K562 (cell line): ENCODE data around the gene GSG1. TPM values are rescaled to one million over a fixed set of nuclear protein-coding genes. Genes with fewer than 3 reads are reported as not detected.

Experiments
- ATAC-seq: fragments of 200-7000 bp; cut with Tn5 transposase; 3 replicates; pipeline ENCODE4 v1.9.1; 2020; ENCODE audit warnings: moderate library complexity
- BruUV-seq: library from RNA; stranded (reverse); fragments of 400-500 nt; replicated peaks from 2 replicates; lab custom pipeline; 2021; lab: Mats Ljungman, UMichigan
- CTCF ChIA-PET: fragments of 300-600 bp; formaldehyde crosslinking; extraction: SDS; loops from one replicate; lab custom pipeline; 2021; ENCODE audit warnings: low intra/inter-chr PET ratio; lab: Yijun Ruan, JAX
- POLR2A ChIA-PET: fragments of 300-600, 350-650 bp; sonication (Branson Sonifier 250); formaldehyde crosslinking; extraction: SDS; loops from one replicate; lab custom pipeline; 2021; ENCODE audit warnings: antibody characterized with exemption, inconsistent platforms; lab: Yijun Ruan, JAX
- DNase-seq, 4 experiments: peaks; one replicate each; pipeline versions ENCODE4 v3.0.0 to v3.0.0-alpha.2; 2011 to 2018; ENCODE audit warnings: low spot score in 3 of 4, mixed read lengths in 3 of 4; ENCODE audit errors: extremely low read depth in 1 of 4
- FAIRE-seq: peaks from 2 replicates; lab custom pipeline; 2011; peaks lifted over from hg19 to GRCh38; lab: Jason Lieb, UNC
- H2AFZ ChIP-seq: 2 replicates; pipeline ENCODE4 v1.6.0; 2011; ENCODE audit warnings: low read depth, low read length, control low read depth, inconsistent platforms
- H3K27ac ChIP-seq: fragments of 200-600 bp; 3 replicates; pipeline ENCODE4 v1.8.0; 2011; ENCODE audit warnings: low read depth, mild to moderate bottlenecking, control low read depth, inconsistent platforms, low read length, moderate library complexity, mixed read lengths; ENCODE audit errors: extremely low read depth
- H3K27me3 ChIP-seq, 2 experiments: fragments of 300-600 bp in 1 of 2; 2 replicates in 1 of 2; 3 replicates in 1 of 2; pipeline versions ENCODE4 v1.6.0 to v1.8.0; 2011; ENCODE audit warnings: inconsistent platforms in 2 of 2, low read length in 2 of 2, mild to moderate bottlenecking in 1 of 2, mixed read lengths in 1 of 2, moderate library complexity in 1 of 2; ENCODE audit not compliant: control insufficient read depth in 2 of 2, insufficient read depth in 2 of 2
- H3K36me3 ChIP-seq: fragments of 300-600 bp; 3 replicates; pipeline ENCODE4 v1.8.0; 2011; ENCODE audit warnings: mild to moderate bottlenecking, low read length, inconsistent platforms; ENCODE audit not compliant: control insufficient read depth, insufficient read depth
- H3K4me1 ChIP-seq, 2 experiments: fragments of 200-600 bp in 1 of 2; replicated peaks in 1 of 2; 2 replicates in 1 of 2; 3 replicates in 1 of 2; pipeline versions ENCODE4 v1.5.1 to v1.8.0; 2011; ENCODE audit warnings: inconsistent platforms in 2 of 2, low read length in 2 of 2, mild to moderate bottlenecking in 1 of 2, mixed read lengths in 1 of 2, moderate library complexity in 1 of 2; ENCODE audit not compliant: control insufficient read depth in 2 of 2, insufficient read depth in 2 of 2
- H3K4me2 ChIP-seq: 2 replicates; pipeline ENCODE4 v1.6.1; 2011; ENCODE audit warnings: low read length, control low read depth, inconsistent platforms, mixed read lengths; ENCODE audit not compliant: insufficient read depth
- H3K4me3 ChIP-seq: fragments of 200-600 bp; sonication (generic), shearing (Covaris generic); 2 replicates; pipeline ENCODE4 v1.5.1; 2016; ENCODE audit warnings: control low read depth, inconsistent platforms
- H3K79me2 ChIP-seq: fragments of 200-600 bp; 3 replicates; pipeline ENCODE4 v1.8.0; 2011; ENCODE audit warnings: low read length, inconsistent platforms; ENCODE audit not compliant: control insufficient read depth, insufficient read depth
- H3K9ac ChIP-seq, 2 experiments: 2 replicates each; pipeline versions ENCODE4 v1.6.0 to v1.6.1; 2011; ENCODE audit warnings: low read depth in 2 of 2, low read length in 2 of 2, control low read depth in 1 of 2, inconsistent platforms in 1 of 2, mild to moderate bottlenecking in 1 of 2, mixed read lengths in 1 of 2; ENCODE audit not compliant: insufficient read depth in 1 of 2
- H3K9me1 ChIP-seq: one replicate; pipeline ENCODE4 v1.6.0; 2011; ENCODE audit warnings: inconsistent platforms, mild to moderate bottlenecking, low read length, moderate library complexity; ENCODE audit not compliant: control insufficient read depth, insufficient read depth
- H3K9me3 ChIP-seq: replicated peaks from 2 replicates; pipeline ENCODE4 v1.5.1; 2011; ENCODE audit warnings: low read depth, low read length, inconsistent platforms; ENCODE audit not compliant: control insufficient read depth, insufficient read depth
- H4K20me1 ChIP-seq: replicated peaks from 2 replicates; pipeline ENCODE4 v1.6.1; 2011; ENCODE audit warnings: low read length, inconsistent platforms, mixed read lengths; ENCODE audit not compliant: control insufficient read depth, insufficient read depth
- RBM14 ChIP-seq: fragments of 200-400 bp; formaldehyde crosslinking; IDR thresholded peaks from 2 replicates; pipeline ENCODE4 v1.6.1; 2018; ENCODE audit warnings: low read depth, mild to moderate bottlenecking, low read length, moderate library complexity, borderline replicate concordance; ENCODE audit not compliant: insufficient read depth
- ZNF24 ChIP-seq: fragments of 450-650 bp; IDR thresholded peaks from 2 replicates; pipeline ENCODE4 v1.6.1; 2016
- WGBS: fragments of 100-300 bp; shearing (Covaris generic); methylation state at CpG from one replicate; pipeline ENCODE4 v1.1.6; 2016; ENCODE audit warnings: low coverage, mixed read lengths; ENCODE audit not compliant: insufficient coverage; ENCODE audit errors: missing lambda C conversion rate; 5-methylcytosine and 5-hydroxymethylcytosine counted together
- in situ Hi-C: fragments of 300-500 bp; cut with MboI; formaldehyde crosslinking; loops from 4 replicates; pipeline ENCODE4 v1.15.0; 2018; ENCODE audit warnings: inconsistent platforms, mixed read lengths
- intact Hi-C: fragments of 100-400 bp; cut with micrococcal nuclease; formaldehyde crosslinking; loops from 2 replicates; pipeline ENCODE4 v1.14.2; 2022
- polyA plus RNA-seq, 8 experiments: library from polyadenylated mRNA; depleted of rRNA in 4 of 8; stranded (reverse) in 5 of 8; unstranded in 3 of 8; fragments of >200 nt; fragmentation: Nextera tagmentation in 2 of 8; fragmentation: Illumina TruSeq in 1 of 8; extraction: Ambion mirVana in 2 of 8; extraction: Trizol in 1 of 8; gene quantifications; 2 replicates each; pipeline versions ENCODE4 v1.2.1 to v1.2.3, GENCODE V29; 2011 to 2014; ENCODE audit warnings: inconsistent platforms in 1 of 8, missing spikeins in 1 of 8
- total RNA-seq, 7 experiments: library from RNA; depleted of rRNA in 6 of 7; stranded (reverse); fragments of >200 nt in 6 of 7; fragmentation: Illumina TruSeq in 2 of 7; extraction: Trizol in 2 of 7; gene quantifications; 2 replicates each; pipeline versions ENCODE4 v1.2.1 to v1.2.3, GENCODE V29; 2011 to 2021; ENCODE audit warnings: low replicate concordance in 1 of 7
- TF ChIP-seq, protein P1 (sequence below): sonication (generic); formaldehyde crosslinking; IDR thresholded peaks from 2 replicates; pipeline ENCODE4 v1.8.0; 2022; ENCODE audit warnings: missing genetic modification reagents, mild to moderate bottlenecking, borderline replicate concordance

The GSG1 gene
- total and polyA plus RNA-seq, 9 of the 15 experiments (the other 6 are each of a cell fraction or from before 2014, with no cell fraction given), result not detected

- Histone ChIP-seq H3K36me3 (no peaks in the 10 kb centered on the region), H3K4me3 (no peak overlapping the region), H3K4me1 (peaks cover 0 to 10% of the 10 kb centered on the region in 2 experiments; a peak in 3 of 5 replicates), H3K79me2 (no peaks in the 10 kb centered on the region), H3K9me1 (no peaks in the 10 kb centered on the region), H3K9ac (no peak overlapping the region), H3K4me2 (no peak overlapping the region), H2AFZ (no peak overlapping the region), H3K27ac (no peak overlapping the region), H3K9me3 (no peaks in the 10 kb centered on the region), H4K20me1 (no peaks in the 10 kb centered on the region; the same call in 1 of the 2 replicates), H3K27me3 (peaks cover 7 to 34% of the 10 kb centered on the region in 2 experiments; a peak in 4 of 5 replicates)
- TF ChIP-seq, protein P1, sequence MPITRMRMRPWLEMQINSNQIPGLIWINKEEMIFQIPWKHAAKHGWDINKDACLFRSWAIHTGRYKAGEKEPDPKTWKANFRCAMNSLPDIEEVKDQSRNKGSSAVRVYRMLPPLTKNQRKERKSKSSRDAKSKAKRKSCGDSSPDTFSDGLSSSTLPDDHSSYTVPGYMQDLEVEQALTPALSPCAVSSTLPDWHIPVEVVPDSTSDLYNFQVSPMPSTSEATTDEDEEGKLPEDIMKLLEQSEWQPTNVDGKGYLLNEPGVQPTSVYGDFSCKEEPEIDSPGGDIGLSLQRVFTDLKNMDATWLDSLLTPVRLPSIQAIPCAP (CRISPR knock-in tag), result no peak
- TF ChIP-seq ZNF24, result peak; percentile 78; the same call in 1 of the 2 replicates
- TF ChIP-seq RBM14, result no peak
- CTCF ChIA-PET, result no interaction called here
- FAIRE-seq, result no peak
- WGBS, result 66% methylated on average over 9 of the region's 10 CpGs
- BruUV-seq, result no TSS peak
- no peak for ATAC-seq
- intact Hi-C loops (loop anchor here (2.0 to 10.0 kb wide), 3 partner anchors 78 to 185 kb away; no protein-coding TSS in a partner anchor), in situ Hi-C loops (loop anchor here (5.0 kb wide), 1 partner anchor 102 kb away; no protein-coding TSS in a partner anchor)
- no peak for DNase-seq
- POLR2A ChIA-PET, result interaction anchor here (0.8 to 1.8 kb wide), 2 partner anchors 11 to 524 kb away, joined by 3 to 4 read pairs; no protein-coding TSS in a partner anchor
These were observed 3.4 kb downstream of the GSG1 start for GRCh38 chr12:13099844-13100604.
